ENCODE measurements around the gene FHAD1.

DNA sequence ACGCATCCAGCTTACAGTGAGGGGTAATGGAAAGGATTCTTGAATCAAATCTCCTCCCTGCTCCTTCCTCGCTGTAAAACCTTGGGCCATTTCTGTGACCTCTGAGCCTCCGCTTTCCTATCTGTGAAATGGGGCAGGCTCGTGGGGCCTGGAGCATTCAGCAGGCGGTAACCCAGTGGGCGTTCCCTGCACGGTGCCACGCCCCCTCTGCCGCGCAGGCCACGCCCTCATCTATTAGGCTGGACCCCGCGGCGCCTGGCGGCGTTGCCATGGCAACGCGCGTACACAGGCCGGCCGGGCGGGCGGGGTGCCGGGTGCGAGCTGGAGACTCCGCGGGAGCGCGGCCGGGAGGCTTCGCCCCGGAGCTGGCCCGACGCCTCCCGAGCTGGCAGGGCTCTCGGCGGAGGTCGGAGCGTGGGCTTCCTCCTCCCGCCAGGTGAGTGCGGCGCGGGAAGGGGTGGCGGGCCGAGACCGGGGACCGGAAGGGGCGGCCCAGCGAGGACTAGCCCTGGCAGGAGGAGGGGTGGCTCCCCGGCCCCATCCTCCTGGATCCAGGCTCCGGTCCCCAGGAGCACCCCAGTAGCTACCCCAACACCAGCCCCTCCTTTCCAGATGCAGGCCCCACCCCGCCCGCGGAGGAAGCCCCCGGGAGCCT lies at the start of gene FHAD1:
- TF ChIP-seq, protein P1, sequence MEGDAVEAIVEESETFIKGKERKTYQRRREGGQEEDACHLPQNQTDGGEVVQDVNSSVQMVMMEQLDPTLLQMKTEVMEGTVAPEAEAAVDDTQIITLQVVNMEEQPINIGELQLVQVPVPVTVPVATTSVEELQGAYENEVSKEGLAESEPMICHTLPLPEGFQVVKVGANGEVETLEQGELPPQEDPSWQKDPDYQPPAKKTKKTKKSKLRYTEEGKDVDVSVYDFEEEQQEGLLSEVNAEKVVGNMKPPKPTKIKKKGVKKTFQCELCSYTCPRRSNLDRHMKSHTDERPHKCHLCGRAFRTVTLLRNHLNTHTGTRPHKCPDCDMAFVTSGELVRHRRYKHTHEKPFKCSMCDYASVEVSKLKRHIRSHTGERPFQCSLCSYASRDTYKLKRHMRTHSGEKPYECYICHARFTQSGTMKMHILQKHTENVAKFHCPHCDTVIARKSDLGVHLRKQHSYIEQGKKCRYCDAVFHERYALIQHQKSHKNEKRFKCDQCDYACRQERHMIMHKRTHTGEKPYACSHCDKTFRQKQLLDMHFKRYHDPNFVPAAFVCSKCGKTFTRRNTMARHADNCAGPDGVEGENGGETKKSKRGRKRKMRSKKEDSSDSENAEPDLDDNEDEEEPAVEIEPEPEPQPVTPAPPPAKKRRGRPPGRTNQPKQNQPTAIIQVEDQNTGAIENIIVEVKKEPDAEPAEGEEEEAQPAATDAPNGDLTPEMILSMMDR (IDR thresholded peaks at IDR 0.05; ENCODE audit: low read length), result no peak
- TF ChIP-seq EZH2 (optimal IDR thresholded peaks at IDR 0.05; ENCODE audit: low read depth, low read length) (no peak), EZH2phosphoT487 (IDR thresholded peaks at IDR 0.05; ENCODE audit: low read length) (no peak)

Measured in MM.1S (cell line).